GM18951 (cell line): ENCODE results near the gene MRPS9.

Experiments used
- POLR2A ChIP-seq: IDR thresholded peaks from 4 replicates; pipeline ENCODE4 v1.6.1; 2011; ENCODE audit warnings: mild to moderate bottlenecking; ENCODE audit not compliant: insufficient read length, insufficient read depth; ENCODE audit errors: extremely low read depth
- in situ Hi-C: fragments of 300-500 bp; cut with MboI; formaldehyde crosslinking; loops from one replicate; pipeline ENCODE4 v1.12.0; 2022; ENCODE audit warnings: low sequenced_read_pairs, mixed read lengths, inconsistent platforms; ENCODE audit not compliant: unreplicated experiment

The MRPS9 gene

GRCh38 chr2:105037572-105038382 lies at the start of gene MRPS9:
MRPS9 (plus strand) TSS chr2:105038069; CDS start chr2:105038093, 24 bp downstream.
- TF ChIP-seq POLR2A, result peak; percentile 90
- in situ Hi-C loops, result no loop called here

- no peak for TF ChIP-seq POLR2A
- in situ Hi-C loops, result no loop called here
These were observed 32.5 kb upstream of the MRPS9 start for GRCh38 chr2:105005181-105005951.

GRCh38 chr2:105007367-105007766 lies 30.5 kb upstream of the MRPS9 start:
- in situ Hi-C loops, result no loop called here
- no peak for TF ChIP-seq POLR2A

- in situ Hi-C loops, result no loop called here
- no peak for TF ChIP-seq POLR2A
These were observed 5.4 kb upstream of the MRPS9 start for GRCh38 chr2:105032476-105032875.

DNA sequence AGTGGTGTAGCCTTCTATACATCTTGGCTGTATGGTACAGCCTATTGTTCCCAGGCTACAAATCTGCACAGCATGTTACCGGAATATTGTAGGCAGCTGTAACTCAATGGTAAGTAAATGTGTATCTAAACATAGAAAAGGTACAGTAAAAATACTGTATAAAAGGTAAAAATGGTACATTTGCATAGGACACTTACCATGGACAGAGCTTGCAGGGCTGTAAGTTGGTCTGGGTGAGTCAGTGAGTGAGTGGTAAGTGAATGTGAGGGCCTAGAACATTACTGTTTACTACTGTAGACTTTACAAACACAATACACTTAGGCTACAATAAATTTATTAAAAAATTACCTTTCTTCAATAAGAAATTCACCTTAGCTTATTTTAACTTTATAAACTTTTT lies 3.7 kb upstream of the MRPS9 start:
- TF ChIP-seq POLR2A, result no peak

DNA sequence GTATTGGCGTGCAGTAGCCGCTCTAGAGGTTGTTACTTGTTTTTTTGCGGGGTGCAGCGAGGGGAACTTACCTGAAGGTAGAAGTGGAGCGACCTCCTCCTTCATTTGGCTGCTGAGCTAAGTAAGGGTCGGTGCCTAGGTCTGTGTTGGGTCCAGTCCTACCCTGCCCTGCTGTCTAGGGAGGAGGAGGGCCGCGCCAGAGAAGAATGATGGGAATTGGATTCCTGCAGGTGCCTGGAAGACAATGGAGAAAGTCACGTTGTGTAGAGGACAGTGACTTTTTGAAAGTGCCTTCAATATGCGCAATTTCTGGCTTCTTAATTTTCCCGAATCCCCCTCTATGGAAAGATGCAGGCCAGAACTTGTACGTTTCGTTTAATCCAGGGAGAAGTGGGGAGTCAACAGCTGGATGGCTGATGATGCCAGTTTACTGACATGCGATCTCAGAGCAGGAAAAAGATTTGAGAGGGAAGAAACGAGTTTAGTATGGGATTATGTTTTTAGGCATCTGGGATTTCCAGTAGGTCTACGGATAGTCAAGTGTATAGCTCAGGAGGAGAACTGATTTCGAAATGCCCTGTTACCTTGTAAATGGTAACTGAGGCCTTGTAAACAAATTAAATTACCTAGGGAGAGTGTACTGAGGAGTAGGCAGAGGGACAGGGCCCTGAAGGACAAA lies 653 bp downstream of the MRPS9 start:
- in situ Hi-C loops, result no loop called here
- TF ChIP-seq POLR2A, result no peak

More for the DNA sequence above, 3.7 kb upstream of the MRPS9 start:
- in situ Hi-C loops, result no loop called here

DNA sequence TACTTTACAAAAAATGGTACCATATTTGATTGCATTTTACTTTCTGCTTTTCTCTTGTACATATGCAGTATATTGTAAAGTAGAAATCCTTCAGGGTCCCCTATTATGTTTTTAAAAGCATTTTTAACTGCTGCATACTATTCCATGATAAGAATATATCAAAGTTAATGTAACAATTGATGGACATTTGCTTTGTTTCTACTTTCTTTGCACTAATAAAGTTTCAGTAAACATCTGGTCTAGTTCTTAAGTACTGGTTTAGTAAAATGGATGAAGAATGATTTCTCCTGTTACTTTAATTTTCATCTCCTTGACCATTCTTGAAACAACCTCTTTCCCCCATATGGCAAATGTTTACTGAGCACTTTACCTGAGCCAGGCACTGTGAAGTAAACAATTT lies 1.7 kb downstream of the MRPS9 start:
- in situ Hi-C loops, result no loop called here
- TF ChIP-seq POLR2A, result no peak

- in situ Hi-C loops, result no loop called here
- TF ChIP-seq POLR2A, result no peak
These were observed 4.3 kb downstream of the MRPS9 start for GRCh38 chr2:105042189-105042588.

DNA sequence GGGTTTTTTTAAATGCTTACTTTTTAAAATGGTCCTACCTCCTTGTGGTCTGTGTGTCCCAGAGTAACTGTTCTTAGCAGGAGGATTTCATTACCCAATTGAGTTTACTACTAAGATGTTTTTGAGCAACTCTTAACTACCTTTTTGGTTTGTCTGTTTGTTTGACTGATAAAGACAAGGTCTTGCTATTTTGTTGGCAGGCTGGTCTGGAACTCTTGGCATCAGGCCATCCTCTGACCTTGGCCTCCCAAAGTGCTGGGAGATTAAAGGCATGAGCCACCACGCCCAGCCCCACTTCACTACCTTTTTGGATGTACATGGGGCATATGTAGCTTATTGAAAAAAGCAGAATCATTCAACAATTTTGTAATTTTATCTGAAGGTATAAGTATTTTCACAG lies 14.9 kb downstream of the MRPS9 start:
- no peak for TF ChIP-seq POLR2A
- in situ Hi-C loops, result no loop called here

DNA sequence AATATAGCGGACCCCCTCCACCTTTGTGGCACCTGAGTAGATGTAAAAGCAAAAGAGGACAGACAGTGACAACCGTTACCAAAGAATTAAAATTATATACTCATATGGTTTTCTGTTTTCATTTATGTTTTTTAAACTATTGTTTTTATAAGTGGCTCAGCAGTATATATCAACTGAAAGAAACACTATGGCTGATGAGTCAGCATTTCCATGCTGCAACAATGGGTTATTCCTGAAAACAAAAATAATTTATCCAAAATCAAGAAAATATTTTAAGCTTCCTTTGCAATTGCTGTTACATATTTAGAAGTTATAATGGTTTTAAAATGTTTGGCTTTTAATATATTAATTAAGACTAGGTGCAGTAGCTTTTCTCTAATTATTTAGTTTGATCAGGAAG lies 17.7 kb downstream of the MRPS9 start:
- TF ChIP-seq POLR2A, result no peak
- in situ Hi-C loops, result no loop called here

DNA sequence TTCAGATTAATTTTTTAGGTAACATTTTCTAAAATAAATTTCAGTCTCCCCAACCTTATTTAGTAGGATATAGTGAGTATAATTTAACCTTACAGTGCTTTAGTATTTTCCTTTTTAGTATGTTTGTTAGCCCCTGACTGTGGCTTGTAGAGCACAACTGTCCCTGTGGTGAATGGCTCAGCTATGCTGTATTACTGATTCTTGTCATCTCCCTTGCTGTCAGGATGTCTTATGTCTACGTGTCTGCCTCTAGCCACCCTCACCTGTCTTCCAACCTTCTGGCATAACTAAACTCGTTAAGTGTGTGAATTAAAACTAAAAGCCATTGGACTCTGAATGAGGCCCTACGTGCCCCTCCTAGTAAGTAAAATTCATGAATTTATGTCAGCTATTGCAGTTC lies 18.4 kb downstream of the MRPS9 start:
- no peak for TF ChIP-seq POLR2A
- in situ Hi-C loops, result no loop called here

- in situ Hi-C loops, result no loop called here
- TF ChIP-seq POLR2A, result no peak
These were observed 19.1 kb downstream of the MRPS9 start for GRCh38 chr2:105057005-105057404.

DNA sequence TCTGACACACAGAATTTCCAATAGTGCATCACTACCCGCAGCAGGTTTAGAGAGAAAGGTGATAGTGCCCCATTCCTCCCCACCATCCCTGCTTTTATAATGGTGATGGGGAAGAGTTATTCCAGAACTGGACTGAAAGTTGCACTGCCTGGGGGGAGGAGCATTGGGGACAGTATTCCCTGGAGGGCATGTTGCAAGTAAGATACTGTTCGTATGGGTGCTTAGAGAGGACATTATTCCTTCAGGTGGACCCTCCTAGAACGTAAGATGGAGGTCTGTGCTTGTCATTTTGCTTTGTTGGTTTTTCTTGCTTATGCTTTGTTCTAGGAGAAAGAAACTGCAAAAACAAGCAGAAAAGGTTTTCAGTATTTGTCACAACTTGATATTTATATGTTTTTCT lies 23.7 kb downstream of the MRPS9 start:
- in situ Hi-C loops, result no loop called here
- TF ChIP-seq POLR2A, result no peak
